ENCODE data around the gene APPBP2. TPM values are rescaled to one million over a fixed set of nuclear protein-coding genes. Genes with fewer than 3 reads are reported as not detected.

The APPBP2 gene
- total RNA-seq, 1 donor: 14.0 TPM

DNA sequence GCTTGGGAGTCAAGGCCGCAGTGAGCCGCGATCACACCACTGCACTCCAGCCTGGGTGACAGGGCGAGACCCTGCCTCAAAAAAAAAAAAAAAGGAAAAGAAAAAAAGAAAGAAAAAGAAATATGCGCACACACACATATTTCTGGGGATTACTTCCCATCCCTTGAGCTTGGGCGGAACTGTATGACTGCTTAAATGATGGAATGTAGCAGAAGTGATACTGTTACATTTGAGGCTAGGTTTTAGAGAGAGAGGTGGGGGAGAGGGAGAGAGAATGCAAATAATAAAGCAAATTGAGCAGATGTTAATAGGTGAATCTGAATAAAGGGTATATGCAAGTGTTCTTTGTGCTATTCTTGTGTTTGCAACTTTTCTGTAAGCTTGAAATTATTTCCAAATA is 122.1 kb downstream of the APPBP2 start:
- no peak for DNase-seq (ENCODE audit: low read depth in 2 of 3, low spot score in 2 of 3)

GRCh38 chr17:60403523-60403810 is 122.6 kb downstream of the APPBP2 start:
- no peak for DNase-seq (ENCODE audit: low read depth in 2 of 3, low spot score in 2 of 3)

DNA sequence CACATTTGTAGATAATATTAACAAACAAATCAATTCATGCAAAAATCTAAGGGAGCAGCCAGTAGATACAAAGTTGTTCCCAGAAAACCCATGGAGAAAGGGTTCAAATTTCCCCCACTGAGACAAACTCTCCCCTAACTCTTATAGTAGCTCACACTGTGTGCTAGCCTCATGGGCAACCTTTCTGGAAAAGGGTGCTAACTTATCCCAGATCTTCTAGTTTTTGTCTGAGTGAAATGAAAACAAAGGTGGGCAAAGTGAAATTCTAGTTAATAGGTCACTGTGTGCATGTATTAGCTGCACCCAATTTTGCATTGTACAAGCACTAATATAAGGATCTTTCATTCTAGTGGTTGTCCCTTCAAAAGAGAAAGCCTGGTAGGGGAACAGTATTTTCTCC is 124.2 kb downstream of the APPBP2 start:
- DNase-seq (ENCODE audit: low read depth in 2 of 3, low spot score in 2 of 3): no peak

- DNase-seq (ENCODE audit: low read depth in 2 of 3, low spot score in 2 of 3): peak in 2 of 3 donors; percentile 81 to 95
Measured at GRCh38 chr17:60398227-60398959, 127.6 kb downstream of the APPBP2 start.

DNA sequence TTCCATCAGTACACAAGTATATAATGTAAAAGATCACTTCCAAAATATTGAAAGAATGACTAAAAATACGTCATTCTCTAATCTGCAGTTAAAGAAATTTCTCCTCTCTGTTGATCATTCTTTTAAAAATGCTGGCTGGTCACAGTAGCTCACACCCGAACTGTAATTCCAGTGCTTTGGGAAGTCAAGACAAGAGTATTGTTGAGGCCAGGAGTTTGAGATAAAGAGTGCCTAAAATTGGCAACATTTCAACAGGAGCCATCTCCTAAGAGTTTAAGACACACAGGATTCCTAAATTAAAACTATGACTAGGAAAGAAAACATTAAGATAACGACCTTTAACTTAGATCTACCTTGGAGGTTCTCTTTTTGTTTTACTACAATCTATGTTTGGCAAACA is 129.6 kb downstream of the APPBP2 start:
- no peak for DNase-seq (ENCODE audit: low read depth in 2 of 3, low spot score in 2 of 3)

- no peak for DNase-seq (ENCODE audit: low read depth in 2 of 3, low spot score in 2 of 3)
Measured at GRCh38 chr17:60395508-60396065, 130.5 kb downstream of the APPBP2 start.

- DNase-seq (ENCODE audit: low read depth in 2 of 3, low spot score in 2 of 3): no peak
Measured at GRCh38 chr17:60393840-60394723, 132.0 kb downstream of the APPBP2 start.

Small RNA genes lying within 50 kb of the gene (small RNA-seq; reads per million reads assigned to genes)
- gene AC011921.2: not detected

Other genes starting within 250 kb of the APPBP2 start
- gene USP32, start 134.1 kb downstream of the APPBP2 start, total RNA-seq: 28.5 TPM
- gene CHCT1, start 103.8 kb downstream of the APPBP2 start, total RNA-seq: not detected
- gene PPM1D, start 74.0 kb upstream of the APPBP2 start, total RNA-seq: 13.5 TPM
- 50.6 TPM for gene BCAS3, start 151.6 kb upstream of the APPBP2 start, total RNA-seq